Measurements from ENCODE around the gene CARS1. TPM values are rescaled to one million over a fixed set of nuclear protein-coding genes. Genes with fewer than 3 reads are reported as not detected.

The CARS1 gene
- total and polyA plus RNA-seq, 2 of the 4 experiments (the other 2 are of a cell fraction), result 72.7 to 78.3 TPM

GRCh38 chr11:2964782-2965181, 92.4 kb downstream of the CARS1 start:
- Histone ChIP-seq H3K4me3 (ENCODE audit: insufficient read depth, low read depth, low read length) (no peak overlapping the region), H3K9ac (ENCODE audit: low read depth, low read length) (no peak overlapping the region), H2BK15ac (ENCODE audit: low read depth, low read length) (no peak overlapping the region), H3K14ac (replicated peaks; ENCODE audit: low read depth, low read length) (no peak overlapping the region), H3K23ac (ENCODE audit: low read depth, low read length) (no peak overlapping the region), H3K56ac (ENCODE audit: extremely low read depth, insufficient read depth, low read length) (no peak overlapping the region), H2AK5ac (ENCODE audit: low read depth, low read length) (no peak overlapping the region), H2BK120ac (ENCODE audit: low read depth, low read length) (no peak overlapping the region), H3K4ac (ENCODE audit: low read depth, low read length) (no peak overlapping the region), H4K5ac (ENCODE audit: low read depth, low read length) (no peak overlapping the region), H3K79me1 (ENCODE audit: low read depth in 1 of 2, low read length in 2 of 2) (peaks cover 46 to 73% of the 10 kb centered on the region in 2 experiments), H3K4me2 (ENCODE audit: low read depth, low read length) (no peak overlapping the region), H3K4me1 (ENCODE audit: control insufficient read depth, insufficient read depth, low read length) (no peaks in the 10 kb centered on the region), H4K91ac (ENCODE audit: insufficient read depth, low read depth, low read length) (no peak overlapping the region), H3K18ac (ENCODE audit: low read depth, low read length) (no peak overlapping the region), H2BK20ac (ENCODE audit: low read depth, low read length) (no peak overlapping the region), H2AFZ (replicated peaks; ENCODE audit: low read length, poor library complexity) (no peak overlapping the region), H3K27ac (ENCODE audit: insufficient read depth, low read length) (no peak overlapping the region), H3K27me3 (ENCODE audit: control insufficient read depth, insufficient read depth, low read length) (no peaks in the 10 kb centered on the region), H3K36me3 (ENCODE audit: control insufficient read depth, insufficient read depth, low read length) (peaks cover 59% of the 10 kb centered on the region), H2BK5ac (ENCODE audit: low read depth, low read length, poor library complexity, severe bottlenecking) (no peak overlapping the region), H3K9me3 (ENCODE audit: control insufficient read depth, insufficient read depth, low read length) (no peaks in the 10 kb centered on the region), H2AK9ac (replicated peaks; ENCODE audit: low read depth, low read length, poor library complexity) (no peak overlapping the region), H4K20me1 (ENCODE audit: insufficient read depth, low read length) (peaks cover 17% of the 10 kb centered on the region), H3K9me1 (ENCODE audit: insufficient read depth, low read length) (peaks cover 16% of the 10 kb centered on the region), H4K8ac (ENCODE audit: low read depth in 2 of 2, low read length in 2 of 2) (no peak overlapping the region)
- intact Hi-C loops (cut with micrococcal nuclease) (no loop called here), in situ Hi-C loops (cut with MboI; ENCODE audit: low sequenced_read_pairs) (no loop called here), dilution Hi-C loops (cut with HindIII; ENCODE audit: low sequenced_read_pairs, unreplicated experiment) (no loop called here)
- no peak for ATAC-seq (ENCODE audit: low read depth)
- ChIA-PET POLR2A (ENCODE audit: unreplicated experiment) (no interaction called here), CTCF (no interaction called here)
- TF ChIP-seq, protein P1, sequence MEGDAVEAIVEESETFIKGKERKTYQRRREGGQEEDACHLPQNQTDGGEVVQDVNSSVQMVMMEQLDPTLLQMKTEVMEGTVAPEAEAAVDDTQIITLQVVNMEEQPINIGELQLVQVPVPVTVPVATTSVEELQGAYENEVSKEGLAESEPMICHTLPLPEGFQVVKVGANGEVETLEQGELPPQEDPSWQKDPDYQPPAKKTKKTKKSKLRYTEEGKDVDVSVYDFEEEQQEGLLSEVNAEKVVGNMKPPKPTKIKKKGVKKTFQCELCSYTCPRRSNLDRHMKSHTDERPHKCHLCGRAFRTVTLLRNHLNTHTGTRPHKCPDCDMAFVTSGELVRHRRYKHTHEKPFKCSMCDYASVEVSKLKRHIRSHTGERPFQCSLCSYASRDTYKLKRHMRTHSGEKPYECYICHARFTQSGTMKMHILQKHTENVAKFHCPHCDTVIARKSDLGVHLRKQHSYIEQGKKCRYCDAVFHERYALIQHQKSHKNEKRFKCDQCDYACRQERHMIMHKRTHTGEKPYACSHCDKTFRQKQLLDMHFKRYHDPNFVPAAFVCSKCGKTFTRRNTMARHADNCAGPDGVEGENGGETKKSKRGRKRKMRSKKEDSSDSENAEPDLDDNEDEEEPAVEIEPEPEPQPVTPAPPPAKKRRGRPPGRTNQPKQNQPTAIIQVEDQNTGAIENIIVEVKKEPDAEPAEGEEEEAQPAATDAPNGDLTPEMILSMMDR (conservative IDR thresholded peaks at IDR 0.05; ENCODE audit: low read depth, low read length), result no peak
- no peak for TF ChIP-seq NFE2L2 (IDR thresholded peaks at IDR 0.05; ENCODE audit: low read depth, low read length)
- TF ChIP-seq FOS (IDR thresholded peaks at IDR 0.05; ENCODE audit: low read depth, low read length), result no peak
- TF ChIP-seq RAD21 (IDR thresholded peaks at IDR 0.05; ENCODE audit: low read length), result no peak
- TF ChIP-seq POLR2A (IDR thresholded peaks at IDR 0.05; ENCODE audit: low read depth, low read length), result no peak
- no peak for TF ChIP-seq CHD1 (IDR thresholded peaks at IDR 0.05; ENCODE audit: low read depth, low read length)
- TF ChIP-seq ELK1 (IDR thresholded peaks at IDR 0.05; ENCODE audit: borderline replicate concordance, low read depth, low read length), result no peak
- TF ChIP-seq CEBPB (IDR thresholded peaks at IDR 0.05; ENCODE audit: low read depth, low read length), result no peak
- no peak for TF ChIP-seq BHLHE40 (IDR thresholded peaks at IDR 0.05; ENCODE audit: low read depth, low read length)
- no peak for TF ChIP-seq SMC3 (IDR thresholded peaks at IDR 0.05; ENCODE audit: low read depth, low read length)
- no peak for TF ChIP-seq RCOR1 (IDR thresholded peaks at IDR 0.05; ENCODE audit: insufficient replicate concordance, low read length)
- no peak for TF ChIP-seq MAZ (IDR thresholded peaks at IDR 0.05; ENCODE audit: borderline replicate concordance, low read depth, low read length)
- TF ChIP-seq, protein P2, sequence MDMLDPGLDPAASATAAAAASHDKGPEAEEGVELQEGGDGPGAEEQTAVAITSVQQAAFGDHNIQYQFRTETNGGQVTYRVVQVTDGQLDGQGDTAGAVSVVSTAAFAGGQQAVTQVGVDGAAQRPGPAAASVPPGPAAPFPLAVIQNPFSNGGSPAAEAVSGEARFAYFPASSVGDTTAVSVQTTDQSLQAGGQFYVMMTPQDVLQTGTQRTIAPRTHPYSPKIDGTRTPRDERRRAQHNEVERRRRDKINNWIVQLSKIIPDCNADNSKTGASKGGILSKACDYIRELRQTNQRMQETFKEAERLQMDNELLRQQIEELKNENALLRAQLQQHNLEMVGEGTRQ (IDR thresholded peaks at IDR 0.05; ENCODE audit: low read depth, low read length), result no peak
- no peak for TF ChIP-seq MXI1 (IDR thresholded peaks at IDR 0.05; ENCODE audit: borderline replicate concordance, low read depth, low read length)
- TF ChIP-seq RFX5 (IDR thresholded peaks at IDR 0.05; ENCODE audit: low read depth, low read length), result no peak
- TF ChIP-seq MAFK (IDR thresholded peaks at IDR 0.05; ENCODE audit: low read depth, low read length), result no peak
- WGBS, 2 experiments (ENCODE audit: extremely low coverage in 2 of 2, insufficient read length in 1 of 2), result no CpG with 5 or more reads among the region's 4 CpGs
- no peak for DNase-seq
- no TSS peak for BruUV-seq (replicated peaks)

Data from IMR-90 (cell line).